MG63 (cell line): ENCODE results near the gene ZFP64. TPM values are rescaled to one million over a fixed set of nuclear protein-coding genes. Genes with fewer than 3 reads are reported as not detected.
A peak's percentile ranks its signal among the peaks of the same experiment; 100 is the strongest.

ENCODE experiments used
- DNase-seq: peaks from one replicate; pipeline ENCODE4 v3.0.0-alpha.2; 2020
- H3K27me3 ChIP-seq: fragments of 250-450 bp; sonication (Bioruptor Pico); 2 replicates; pipeline ENCODE4 v1.5.1; 2020; ENCODE audit warnings: mild to moderate bottlenecking, moderate library complexity
- H3K36me3 ChIP-seq: fragments of 250-450 bp; sonication (Bioruptor Pico); 2 replicates; pipeline ENCODE4 v1.5.1; 2020; ENCODE audit warnings: mild to moderate bottlenecking, moderate library complexity
- H3K4me3 ChIP-seq: fragments of 250-450 bp; sonication (Bioruptor Pico); 2 replicates; pipeline ENCODE4 v1.5.1; 2020; ENCODE audit warnings: mild to moderate bottlenecking, moderate library complexity
- H3K9me3 ChIP-seq: fragments of 250-450 bp; sonication (Bioruptor Pico); 2 replicates; pipeline ENCODE4 v1.5.1; 2020; ENCODE audit warnings: mild to moderate bottlenecking, moderate library complexity
- total RNA-seq: library from RNA; depleted of rRNA; stranded (reverse); fragments of >200 nt; shearing (Covaris generic); gene quantifications from 2 replicates; pipeline ENCODE4 v1.2.3, GENCODE V29; 2014; ENCODE audit warnings: low replicate concordance

The ZFP64 gene
- total RNA-seq, 1 experiment from 2014 or later: 15.2 TPM

DNA sequence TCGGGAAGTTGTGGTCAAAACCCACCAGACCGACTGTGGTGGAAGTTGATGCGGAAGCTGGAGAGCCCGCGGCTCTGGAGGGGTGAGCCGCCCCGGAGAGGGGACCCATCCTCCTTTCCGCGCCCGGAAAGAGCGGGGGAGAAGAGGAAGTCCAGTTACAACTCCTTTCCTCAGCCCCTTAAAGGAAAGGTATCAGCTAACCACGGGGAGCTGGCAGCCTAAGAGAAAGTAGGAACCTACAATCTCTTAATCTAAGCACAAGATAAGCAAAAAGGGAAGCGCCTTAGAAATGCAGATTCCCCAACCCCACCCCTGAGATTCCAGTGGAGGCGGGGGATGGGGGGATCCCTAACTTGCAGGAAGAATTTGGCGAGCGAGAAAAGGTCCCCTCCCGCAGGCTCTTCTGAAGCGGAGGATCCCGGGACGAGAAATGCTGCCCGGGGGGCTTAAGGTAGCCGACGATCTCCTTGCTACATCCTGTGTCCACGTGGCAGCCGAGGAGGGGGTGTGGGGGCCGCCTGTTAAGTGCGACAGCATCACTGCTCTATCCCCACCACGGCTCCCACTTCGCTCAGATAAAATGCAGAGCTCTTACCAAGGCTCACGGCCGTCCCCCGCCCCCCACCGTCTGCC is 87.5 kb downstream of the ZFP64 start:
- Histone ChIP-seq H3K4me3 (peak overlapping the region; percentile 53), H3K9me3 (0 out of 2 replicates have a peak, but pooled peaks cover 4% of the 10 kb centered on the region), H3K36me3 (no peaks in the 10 kb centered on the region), H3K27me3 (peaks cover 4% of the 10 kb centered on the region; the same call in 1 of the 2 replicates)
- peak; percentile 45 for DNase-seq

DNA sequence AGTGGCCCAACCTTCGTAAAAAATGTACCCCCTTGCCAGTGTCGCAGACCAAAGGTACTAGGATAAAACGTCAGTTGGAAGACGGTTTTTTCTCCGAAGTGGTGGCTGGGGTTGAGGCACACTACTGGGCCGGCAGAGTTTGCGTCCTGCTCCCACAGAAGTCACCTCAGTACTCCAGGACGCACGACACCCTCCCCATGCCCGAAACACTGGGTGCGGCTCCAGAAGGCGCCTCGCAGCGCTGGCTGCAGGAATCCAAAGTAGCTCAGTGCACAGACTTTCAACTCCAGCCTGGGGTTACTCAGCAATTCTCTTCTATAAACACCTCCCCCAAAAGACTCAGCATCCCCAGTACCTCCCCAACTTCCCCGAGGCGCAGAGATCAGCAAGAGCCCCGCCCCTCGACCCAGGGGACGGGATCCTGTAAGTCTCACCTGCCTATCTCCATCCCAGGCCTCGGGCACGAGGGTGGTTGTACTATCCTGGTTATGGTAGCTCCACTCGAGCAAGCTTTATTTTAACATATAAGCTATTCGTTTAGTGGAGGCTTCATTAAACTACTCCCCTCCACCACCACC is 88.2 kb downstream of the ZFP64 start:
- H3K27me3 ChIP-seq: peaks cover 4% of the 10 kb centered on the region; the same call in 1 of the 2 replicates
- 0 out of 2 replicates have a peak, but pooled peaks cover 4% of the 10 kb centered on the region for H3K9me3 ChIP-seq
- H3K36me3 ChIP-seq: no peaks in the 10 kb centered on the region
- peak overlapping the region; percentile 53 for H3K4me3 ChIP-seq
- DNase-seq: no peak

DNA sequence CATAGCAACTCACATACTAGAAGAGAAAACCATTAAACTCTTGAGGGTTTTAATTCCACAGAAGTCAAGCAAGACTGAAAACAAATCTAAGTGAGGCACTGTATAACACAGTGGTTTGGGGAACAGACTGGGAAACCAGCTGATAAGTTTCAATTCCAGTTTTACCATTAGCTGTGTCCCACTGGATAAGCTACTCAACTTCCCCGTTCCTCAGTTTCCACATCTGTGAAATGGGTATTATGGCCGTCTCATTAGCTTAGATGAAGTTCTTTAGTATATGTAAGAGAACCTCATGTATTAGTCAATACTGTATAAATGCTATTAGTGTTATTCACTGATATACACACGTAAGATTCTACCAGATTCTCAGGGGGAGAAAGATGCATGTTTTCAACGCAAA is 89.0 kb downstream of the ZFP64 start:
- DNase-seq: no peak

DNA sequence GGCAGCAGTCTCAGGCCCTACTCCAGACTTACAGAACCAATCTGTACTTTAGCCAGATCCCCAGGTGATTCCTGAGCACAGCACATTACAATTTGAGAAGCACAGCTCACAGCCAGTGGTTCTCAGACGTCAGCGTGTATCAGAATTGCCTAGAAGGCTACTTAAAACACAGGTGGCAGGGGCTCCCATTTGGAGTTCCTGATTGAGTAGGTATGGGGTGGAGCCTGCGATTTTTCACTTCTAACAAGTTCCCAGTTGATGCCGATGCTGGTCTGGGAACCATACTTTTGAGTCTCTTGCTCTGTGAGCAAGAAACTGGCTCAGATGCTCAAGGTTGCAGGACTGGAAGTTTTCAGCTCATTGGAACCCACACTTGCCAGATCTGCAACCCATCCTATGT is 89.5 kb downstream of the ZFP64 start:
- no peak overlapping the region for H3K4me3 ChIP-seq
- no peaks in the 10 kb centered on the region for H3K36me3 ChIP-seq
- peaks cover 4% of the 10 kb centered on the region; the same call in 1 of the 2 replicates for H3K27me3 ChIP-seq
- H3K9me3 ChIP-seq: 0 out of 2 replicates have a peak, but pooled peaks cover 4% of the 10 kb centered on the region
- DNase-seq: no peak

More for the DNA sequence above, 89.0 kb downstream of the ZFP64 start:
- H3K27me3 ChIP-seq: peaks cover 4% of the 10 kb centered on the region; the same call in 1 of the 2 replicates
- 0 out of 2 replicates have a peak, but pooled peaks cover 4% of the 10 kb centered on the region for H3K9me3 ChIP-seq
- H3K4me3 ChIP-seq: no peak overlapping the region
- no peaks in the 10 kb centered on the region for H3K36me3 ChIP-seq
